ENCODE data around the gene CASP8. TPM values are rescaled to one million over a fixed set of nuclear protein-coding genes. Genes with fewer than 3 reads are reported as not detected.

Gene CASP8
- total RNA-seq = 100 to 1,000 TPM in 1 of 2 experiments, 10 to 100 TPM in 1; 99.8 to 102 TPM

- CTCF ChIA-PET = interaction anchor here (0.6 to 8.9 kb wide), 13 partner anchors 9 to 359 kb away, joined by 3 to 105 read pairs (median 5); partner anchors contain the start of genes CASP10 and TRAK2
- DNase-seq = peak; percentile 82
- Mint-ChIP-seq H3K36me3 (ENCODE audit: low read depth) (peaks cover 43% of the 10 kb centered on the region), H3K27ac (peak within 1 kb of the TSS; percentile 98), H3K27me3 (no peaks in the 10 kb centered on the region), H3K4me1 (peaks cover 69% of the 10 kb centered on the region), H3K4me3 (peak within 1 kb of the TSS; percentile 100), H3K9me3 (no peaks in the 10 kb centered on the region)
- POLR2A ChIA-PET = interaction anchor here (0.5 to 10.4 kb wide), 30 partner anchors 10 to 1007 kb away, joined by 3 to 290 read pairs (median 9); partner anchors contain the start of genes ALS2, BZW1, CASP10 and CFLAR
Measured at GRCh38 chr2:201260302-201260800, at the start of gene CASP8. CASP8 (plus strand) TSS chr2:201260536; CDS start chr2:201266487, 5,951 bp downstream.

- Mint-ChIP-seq H3K9me3 (no peaks in the 10 kb centered on the region), H3K4me3 (no peak overlapping the region), H3K4me1 (peaks cover 45% of the 10 kb centered on the region), H3K27me3 (no peaks in the 10 kb centered on the region), H3K27ac (no peak overlapping the region), H3K36me3 (ENCODE audit: low read depth) (peaks cover 52% of the 10 kb centered on the region)
- ChIA-PET POLR2A (no interaction called here), CTCF (no interaction called here)
- no peak for DNase-seq
Measured at GRCh38 chr2:201215963-201216362, 44.4 kb upstream of the CASP8 start.

- H3K36me3 Mint-ChIP-seq (ENCODE audit: low read depth) = peaks cover 55% of the 10 kb centered on the region
- CTCF ChIA-PET = no interaction called here
- peaks cover 44% of the 10 kb centered on the region for H3K4me1 Mint-ChIP-seq
- H3K4me3 Mint-ChIP-seq = no peak overlapping the region
- DNase-seq = no peak
- H3K27me3 Mint-ChIP-seq = no peaks in the 10 kb centered on the region
- no peaks in the 10 kb centered on the region for H3K9me3 Mint-ChIP-seq
- POLR2A ChIA-PET = no interaction called here
- H3K27ac Mint-ChIP-seq = no peak overlapping the region
Measured at GRCh38 chr2:201216918-201217317, 43.4 kb upstream of the CASP8 start.

GRCh38 chr2:201218780-201219179 is 41.6 kb upstream of the CASP8 start:
- no peak for DNase-seq
- ChIA-PET CTCF (interaction anchor here (4.9 kb wide), 1 partner anchor 14 kb away, joined by 33 read pairs; no protein-coding TSS in a partner anchor), POLR2A (interaction anchor here (2.6 kb wide), 1 partner anchor 36 kb away, joined by 8 read pairs; the partner anchor contains the start of gene CASP10)
- no peak overlapping the region for H3K27ac Mint-ChIP-seq
- H3K4me3 Mint-ChIP-seq = no peak overlapping the region
- no peaks in the 10 kb centered on the region for H3K9me3 Mint-ChIP-seq
- H3K27me3 Mint-ChIP-seq = no peaks in the 10 kb centered on the region
- peaks cover 68% of the 10 kb centered on the region for H3K36me3 Mint-ChIP-seq (ENCODE audit: low read depth)
- peaks cover 55% of the 10 kb centered on the region for H3K4me1 Mint-ChIP-seq

- Mint-ChIP-seq H3K36me3 (ENCODE audit: low read depth) (peaks cover 68% of the 10 kb centered on the region), H3K27me3 (no peaks in the 10 kb centered on the region), H3K4me3 (no peak overlapping the region), H3K27ac (peak overlapping the region; percentile 21), H3K9me3 (no peaks in the 10 kb centered on the region), H3K4me1 (peaks cover 57% of the 10 kb centered on the region)
- ChIA-PET POLR2A (interaction anchor here (1.0 to 4.5 kb wide), 4 partner anchors 13 to 232 kb away, joined by 3 to 25 read pairs (median 6); partner anchors contain the start of genes CASP10 and STRADB), CTCF (interaction anchor here (0.7 to 4.9 kb wide), 3 partner anchors 13 to 425 kb away, joined by 3 to 33 read pairs (median 4); partner anchors contain the start of gene CASP10)
- no peak for DNase-seq
Measured at GRCh38 chr2:201219328-201220096, 40.8 kb upstream of the CASP8 start.

GRCh38 chr2:201220102-201220570 is 40.2 kb upstream of the CASP8 start:
- ChIA-PET CTCF (interaction anchor here (0.7 to 4.9 kb wide), 3 partner anchors 12 to 425 kb away, joined by 3 to 33 read pairs (median 4); partner anchors contain the start of gene CASP10), POLR2A (interaction anchor here (0.8 to 4.5 kb wide), 5 partner anchors 13 to 232 kb away, joined by 3 to 25 read pairs (median 3); partner anchors contain the start of genes CASP10, HYCC2, NDUFB3 and STRADB)
- Mint-ChIP-seq H3K36me3 (ENCODE audit: low read depth) (peaks cover 72% of the 10 kb centered on the region), H3K4me3 (no peak overlapping the region), H3K4me1 (peaks cover 60% of the 10 kb centered on the region), H3K27ac (no peak overlapping the region), H3K27me3 (no peaks in the 10 kb centered on the region), H3K9me3 (no peaks in the 10 kb centered on the region)
- DNase-seq = no peak

GRCh38 chr2:201223089-201224073 is 37.0 kb upstream of the CASP8 start:
- Mint-ChIP-seq H3K36me3 (ENCODE audit: low read depth) (peaks cover 52% of the 10 kb centered on the region), H3K4me1 (peaks cover 57% of the 10 kb centered on the region), H3K9me3 (no peaks in the 10 kb centered on the region)

GRCh38 chr2:201228271-201228911 is 31.9 kb upstream of the CASP8 start:
- Mint-ChIP-seq H3K9me3 (no peaks in the 10 kb centered on the region), H3K4me3 (peak overlapping the region; percentile 47), H3K27me3 (no peaks in the 10 kb centered on the region), H3K4me1 (peaks cover 62% of the 10 kb centered on the region), H3K27ac (peak overlapping the region; percentile 80), H3K36me3 (ENCODE audit: low read depth) (peaks cover 6% of the 10 kb centered on the region)
- DNase-seq = no peak
- CTCF ChIA-PET = interaction anchor here (3.1 to 3.5 kb wide), 2 partner anchors 34 to 45 kb away, joined by 9 to 29 read pairs; partner anchors contain the start of gene CASP10
- POLR2A ChIA-PET = interaction anchor here (1.8 to 2.5 kb wide), 2 partner anchors 45 to 339 kb away, joined by 9 to 24 read pairs; partner anchors contain the start of genes CASP10, NIF3L1 and PPIL3

More at GRCh38 chr2:201223089-201224073, 37.0 kb upstream of the CASP8 start:
- ChIA-PET POLR2A (interaction anchor here (1.1 to 4.5 kb wide), 4 partner anchors 9 to 41 kb away, joined by 3 to 25 read pairs (median 5); partner anchors contain the start of gene CASP10), CTCF (interaction anchor here (0.6 to 2.1 kb wide), 4 partner anchors 9 to 1939 kb away, joined by 3 to 13 read pairs (median 4); partner anchors contain the start of gene CASP10)
- DNase-seq = no peak
- no peak overlapping the region for H3K4me3 Mint-ChIP-seq
- no peaks in the 10 kb centered on the region for H3K27me3 Mint-ChIP-seq
- peak overlapping the region; percentile 59 for H3K27ac Mint-ChIP-seq

- DNase-seq = no peak
- ChIA-PET POLR2A (interaction anchor here (1.4 to 2.5 kb wide), 3 partner anchors 39 to 339 kb away, joined by 3 to 24 read pairs (median 9); partner anchors contain the start of genes CASP10, NIF3L1 and PPIL3), CTCF (interaction anchor here (1.0 to 3.5 kb wide), 4 partner anchors 17 to 327 kb away, joined by 3 to 29 read pairs (median 8); partner anchors contain the start of gene CASP10)
- peak overlapping the region; percentile 80 for H3K27ac Mint-ChIP-seq
- peaks cover 58% of the 10 kb centered on the region for H3K4me1 Mint-ChIP-seq
- no peaks in the 10 kb centered on the region for H3K27me3 Mint-ChIP-seq
- H3K36me3 Mint-ChIP-seq (ENCODE audit: low read depth) = peaks cover 6% of the 10 kb centered on the region
- no peaks in the 10 kb centered on the region for H3K9me3 Mint-ChIP-seq
- H3K4me3 Mint-ChIP-seq = peak overlapping the region; percentile 47
Measured at GRCh38 chr2:201228912-201229290, 31.4 kb upstream of the CASP8 start.

GRCh38 chr2:201231781-201232466 is 28.4 kb upstream of the CASP8 start:
- POLR2A ChIA-PET = interaction anchor here (0.6 to 4.6 kb wide), 29 partner anchors 11 to 519 kb away, joined by 3 to 290 read pairs (median 10); partner anchors contain the start of genes CASP10, CASP8, CFLAR and CLK1
- Mint-ChIP-seq H3K9me3 (no peaks in the 10 kb centered on the region), H3K27ac (peak overlapping the region; percentile 97), H3K4me1 (peaks cover 58% of the 10 kb centered on the region), H3K27me3 (no peaks in the 10 kb centered on the region), H3K36me3 (ENCODE audit: low read depth) (peaks cover 21% of the 10 kb centered on the region), H3K4me3 (peak overlapping the region; percentile 97)
- CTCF ChIA-PET = interaction anchor here (0.5 to 4.5 kb wide), 73 partner anchors 9 to 628 kb away, joined by 3 to 317 read pairs (median 5); partner anchors contain the start of genes ALS2, CASP10, CASP8 and CFLAR
- DNase-seq = peak; percentile 92

- no peaks in the 10 kb centered on the region for H3K27me3 Mint-ChIP-seq
- ChIA-PET CTCF (interaction anchor here (0.5 to 4.5 kb wide), 71 partner anchors 9 to 627 kb away, joined by 3 to 317 read pairs (median 6); partner anchors contain the start of genes ALS2, CASP10, CASP8 and CFLAR), POLR2A (interaction anchor here (0.7 to 4.6 kb wide), 29 partner anchors 10 to 519 kb away, joined by 3 to 290 read pairs (median 10); partner anchors contain the start of genes CASP10, CASP8, CFLAR and CLK1)
- H3K36me3 Mint-ChIP-seq (ENCODE audit: low read depth) = peaks cover 26% of the 10 kb centered on the region
- DNase-seq = no peak
- no peaks in the 10 kb centered on the region for H3K9me3 Mint-ChIP-seq
- peak overlapping the region; percentile 97 for H3K27ac Mint-ChIP-seq
- peaks cover 63% of the 10 kb centered on the region for H3K4me1 Mint-ChIP-seq
- peak overlapping the region; percentile 97 for H3K4me3 Mint-ChIP-seq
Measured at GRCh38 chr2:201232467-201232815, 27.9 kb upstream of the CASP8 start.

All from activated CD4-positive, alpha-beta memory T cell treated with anti-CD3 and anti-CD28 coated beads, Interleukin-2, amount 10 ng/mL, durations not matched to agents 7 days and 5 days (primary cell).